HepG2 (cell line): ENCODE data around the gene RSF1. TPM values are rescaled to one million over a fixed set of nuclear protein-coding genes. Genes with fewer than 3 reads are reported as not detected.

Experiments
- ELF3 ChIP-seq: IDR thresholded peaks from 2 replicates; pipeline ENCODE4 v1.6.1; 2016; ENCODE audit warnings: missing genetic modification reagents, missing compliant biosample characterization
- GABPB1 ChIP-seq: IDR thresholded peaks from 2 replicates; pipeline ENCODE4 v1.6.1; 2016; ENCODE audit warnings: mild to moderate bottlenecking, missing genetic modification reagents, moderate library complexity, missing compliant biosample characterization
- GATAD1 ChIP-seq: IDR thresholded peaks from 2 replicates; pipeline ENCODE4 v1.6.1; 2016; ENCODE audit warnings: missing genetic modification reagents, missing compliant biosample characterization
- HNF4A ChIP-seq: sonication (generic); formaldehyde crosslinking; IDR thresholded peaks from 2 replicates; pipeline ENCODE4 v1.4.0; 2020; ENCODE audit warnings: missing genetic modification reagents
- IKZF1 ChIP-seq: fragments of 450-650 bp; IDR thresholded peaks from 2 replicates; pipeline ENCODE4 v1.7.1; 2016
- MEF2D ChIP-seq: sonication (generic); formaldehyde crosslinking; IDR thresholded peaks from 2 replicates; pipeline ENCODE4 v1.5.1; 2020; ENCODE audit warnings: mild to moderate bottlenecking, missing genetic modification reagents
- MIER2 ChIP-seq: IDR thresholded peaks from 2 replicates; pipeline ENCODE4 v1.6.1; 2016; ENCODE audit warnings: missing biosample characterization, missing genetic modification reagents
- MXD4 ChIP-seq: IDR thresholded peaks from 2 replicates; pipeline ENCODE4 v1.6.1; 2016; ENCODE audit warnings: mild to moderate bottlenecking, missing biosample characterization, missing genetic modification reagents
- SIX4 ChIP-seq: sonication (generic); formaldehyde crosslinking; IDR thresholded peaks from 2 replicates; pipeline ENCODE4 v1.4.0; 2020; ENCODE audit warnings: missing genetic modification reagents
- SMYD3 ChIP-seq: sonication (generic); formaldehyde crosslinking; IDR thresholded peaks from 2 replicates; pipeline ENCODE4 v1.8.1; 2023; ENCODE audit warnings: mild to moderate bottlenecking, missing genetic modification reagents
- SOX5 ChIP-seq: IDR thresholded peaks from 2 replicates; pipeline ENCODE4 v1.6.1; 2016; ENCODE audit warnings: borderline replicate concordance
- SRF ChIP-seq: IDR thresholded peaks from 2 replicates; pipeline ENCODE4 v1.6.1; 2011; ENCODE audit warnings: mild to moderate bottlenecking, low read depth, low read length, moderate library complexity
- SRY ChIP-seq: sonication (generic); formaldehyde crosslinking; IDR thresholded peaks from 2 replicates; pipeline ENCODE4 v1.8.0; 2022; ENCODE audit warnings: mild to moderate bottlenecking, missing genetic modification reagents
- SSRP1 ChIP-seq: IDR thresholded peaks from 2 replicates; pipeline ENCODE4 v1.6.1; 2016; ENCODE audit warnings: control low read depth
- TBL1XR1 ChIP-seq: fragments of 150-350 bp; IDR thresholded peaks from 2 replicates; pipeline ENCODE4 v1.6.1; 2014; ENCODE audit warnings: borderline replicate concordance, low read length; ENCODE audit not compliant: partially characterized antibody
- ZNF354B ChIP-seq: sonication (generic); formaldehyde crosslinking; IDR thresholded peaks from 2 replicates; pipeline ENCODE4 v1.8.0; 2022; ENCODE audit warnings: mild to moderate bottlenecking, missing genetic modification reagents
- ZNF577 ChIP-seq: sonication (generic); formaldehyde crosslinking; IDR thresholded peaks from 2 replicates; pipeline ENCODE4 v1.4.0; 2020; ENCODE audit warnings: mild to moderate bottlenecking, low read depth, missing genetic modification reagents, borderline replicate concordance
- ZNF652 ChIP-seq: IDR thresholded peaks from 2 replicates; pipeline ENCODE4 v1.6.1; 2016; ENCODE audit warnings: low read depth, borderline replicate concordance
- ZNF749 ChIP-seq: sonication (generic); formaldehyde crosslinking; IDR thresholded peaks from 2 replicates; pipeline ENCODE4 v1.8.0; 2022; ENCODE audit warnings: mild to moderate bottlenecking, missing genetic modification reagents, moderate library complexity, borderline replicate concordance
- ZNF788 ChIP-seq: sonication (generic); formaldehyde crosslinking; IDR thresholded peaks from 2 replicates; pipeline ENCODE4 v1.5.0; 2020; ENCODE audit warnings: mild to moderate bottlenecking, missing genetic modification reagents, borderline replicate concordance
- ZNF816 ChIP-seq: sonication (generic); formaldehyde crosslinking; IDR thresholded peaks from 2 replicates; pipeline ENCODE4 v1.8.0; 2022; ENCODE audit warnings: missing genetic modification reagents, mild to moderate bottlenecking, borderline replicate concordance
- ZSCAN25 ChIP-seq: sonication (generic); formaldehyde crosslinking; IDR thresholded peaks from 2 replicates; pipeline ENCODE4 v1.8.0; 2022; ENCODE audit warnings: mild to moderate bottlenecking, missing genetic modification reagents
- polyA plus RNA-seq, 8 experiments: library from polyadenylated mRNA; depleted of rRNA in 3 of 8; stranded (reverse) in 7 of 8; unstranded in 1 of 8; fragments of >200 nt; fragmentation: Illumina TruSeq in 4 of 8; extraction: Trizol in 4 of 8; gene quantifications; 2 replicates each; pipeline versions ENCODE4 v1.2.1 to v1.2.3, GENCODE V29; 2011 to 2016; ENCODE audit warnings: low read depth in 4 of 8, missing spikeins in 1 of 8, mixed read lengths in 1 of 8; ENCODE audit not compliant: insufficient read depth in 1 of 8
- total RNA-seq, 5 experiments: library from RNA; depleted of rRNA; stranded (reverse); fragments of >200 nt; fragmentation: Illumina TruSeq; extraction: Trizol; gene quantifications; 2 replicates each; pipeline ENCODE4 v1.2.3, GENCODE V29; 2016; ENCODE audit warnings: low read depth in 1 of 5
- TF ChIP-seq, protein P1 (sequence below): fragments of 450-650 bp; IDR thresholded peaks from 2 replicates; pipeline ENCODE4 v1.6.1; 2016
- TF ChIP-seq, protein P2 (sequence below): sonication (generic); formaldehyde crosslinking; IDR thresholded peaks from 2 replicates; pipeline ENCODE4 v1.5.0; 2020; ENCODE audit warnings: mild to moderate bottlenecking, low read depth, missing genetic modification reagents, borderline replicate concordance
- TF ChIP-seq, protein P3 (sequence below): sonication (generic); formaldehyde crosslinking; IDR thresholded peaks from 2 replicates; pipeline ENCODE4 v1.5.0; 2020; ENCODE audit warnings: mild to moderate bottlenecking, missing genetic modification reagents, borderline replicate concordance

RSF1 gene
- total and polyA plus RNA-seq, 2 of the 13 experiments (the other 11 are each of a cell fraction or from before 2014, with no cell fraction given), result 15.5 to 33.1 TPM

DNA sequence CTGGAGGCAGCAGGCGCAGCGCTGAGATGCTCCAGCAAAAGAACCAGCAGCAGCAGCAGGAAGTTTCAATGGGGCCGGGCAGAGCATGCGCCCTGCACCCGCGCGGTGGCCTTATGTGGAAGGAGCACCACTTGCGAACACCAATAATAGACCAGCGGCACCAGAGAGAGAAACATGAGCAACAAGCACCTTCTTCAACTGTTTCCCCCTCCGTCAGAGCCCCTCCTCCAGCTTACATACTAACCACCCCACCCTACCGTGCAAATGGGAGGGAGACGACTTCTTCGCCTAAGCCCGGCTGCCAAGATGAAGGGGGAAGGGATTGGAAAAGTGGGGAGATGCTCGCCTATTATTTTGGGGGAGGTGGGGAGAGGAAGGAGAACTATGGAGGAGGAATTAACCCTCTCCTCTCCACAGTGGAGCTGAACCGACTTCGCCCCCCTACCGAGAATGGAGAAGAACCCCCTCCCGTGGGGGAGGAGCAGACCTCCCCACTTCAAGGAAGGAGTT is 1.1 kb downstream of the RSF1 start (continued):
- TF ChIP-seq ZNF577 (CRISPR knock-in tag) (0 out of 2 replicates have a peak, but pooled peaks have one; percentile 23), GABPB1 (CRISPR knock-in tag) (peak; percentile 17; the same call in 1 of the 2 replicates), SRF (peak; percentile 69; the same call in 1 of the 2 replicates), ZNF354B (CRISPR knock-in tag) (no peak), ZNF788 (no peak; the same call in 1 of the 2 replicates), SSRP1 (CRISPR knock-in tag) (no peak), IKZF1 (no peak), ZNF816 (CRISPR knock-in tag) (no peak), MIER2 (CRISPR knock-in tag) (no peak), HNF4A (CRISPR knock-in tag) (0 out of 2 replicates have a peak, but pooled peaks have one; percentile 2), SRY (CRISPR knock-in tag) (peak; percentile 18; the same call in 1 of the 2 replicates), SMYD3 (CRISPR knock-in tag) (no peak), SIX4 (CRISPR knock-in tag) (0 out of 2 replicates have a peak, but pooled peaks have one; percentile 34), GATAD1 (CRISPR knock-in tag) (peak; percentile 40), TBL1XR1 (peak; percentile 16), MEF2D (CRISPR knock-in tag) (peak; percentile 33; the same call in 1 of the 2 replicates), ZSCAN25 (CRISPR knock-in tag) (no peak; the same call in 1 of the 2 replicates), SOX5 (CRISPR knock-in tag) (peak; percentile 14; the same call in 1 of the 2 replicates), ZNF749 (CRISPR knock-in tag) (peak; percentile 24; the same call in 1 of the 2 replicates), ELF3 (CRISPR knock-in tag) (peak; percentile 79), MXD4 (CRISPR knock-in tag) (peak; percentile 53; the same call in 1 of the 2 replicates), ZNF652 (CRISPR knock-in tag) (peak; percentile 96)
- TF ChIP-seq, protein P1, sequence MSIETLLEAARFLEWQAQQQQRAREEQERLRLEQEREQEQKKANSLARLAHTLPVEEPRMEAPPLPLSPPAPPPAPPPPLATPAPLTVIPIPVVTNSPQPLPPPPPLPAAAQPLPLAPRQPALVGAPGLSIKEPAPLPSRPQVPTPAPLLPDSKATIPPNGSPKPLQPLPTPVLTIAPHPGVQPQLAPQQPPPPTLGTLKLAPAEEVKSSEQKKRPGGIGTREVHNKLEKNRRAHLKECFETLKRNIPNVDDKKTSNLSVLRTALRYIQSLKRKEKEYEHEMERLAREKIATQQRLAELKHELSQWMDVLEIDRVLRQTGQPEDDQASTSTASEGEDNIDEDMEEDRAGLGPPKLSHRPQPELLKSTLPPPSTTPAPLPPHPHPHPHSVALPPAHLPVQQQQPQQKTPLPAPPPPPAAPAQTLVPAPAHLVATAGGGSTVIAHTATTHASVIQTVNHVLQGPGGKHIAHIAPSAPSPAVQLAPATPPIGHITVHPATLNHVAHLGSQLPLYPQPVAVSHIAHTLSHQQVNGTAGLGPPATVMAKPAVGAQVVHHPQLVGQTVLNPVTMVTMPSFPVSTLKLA, result 0 out of 2 replicates have a peak, but pooled peaks have one; percentile 12
- TF ChIP-seq, protein P2, sequence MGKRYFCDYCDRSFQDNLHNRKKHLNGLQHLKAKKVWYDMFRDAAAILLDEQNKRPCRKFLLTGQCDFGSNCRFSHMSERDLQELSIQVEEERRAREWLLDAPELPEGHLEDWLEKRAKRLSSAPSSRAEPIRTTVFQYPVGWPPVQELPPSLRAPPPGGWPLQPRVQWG, result no peak
- TF ChIP-seq, protein P3, sequence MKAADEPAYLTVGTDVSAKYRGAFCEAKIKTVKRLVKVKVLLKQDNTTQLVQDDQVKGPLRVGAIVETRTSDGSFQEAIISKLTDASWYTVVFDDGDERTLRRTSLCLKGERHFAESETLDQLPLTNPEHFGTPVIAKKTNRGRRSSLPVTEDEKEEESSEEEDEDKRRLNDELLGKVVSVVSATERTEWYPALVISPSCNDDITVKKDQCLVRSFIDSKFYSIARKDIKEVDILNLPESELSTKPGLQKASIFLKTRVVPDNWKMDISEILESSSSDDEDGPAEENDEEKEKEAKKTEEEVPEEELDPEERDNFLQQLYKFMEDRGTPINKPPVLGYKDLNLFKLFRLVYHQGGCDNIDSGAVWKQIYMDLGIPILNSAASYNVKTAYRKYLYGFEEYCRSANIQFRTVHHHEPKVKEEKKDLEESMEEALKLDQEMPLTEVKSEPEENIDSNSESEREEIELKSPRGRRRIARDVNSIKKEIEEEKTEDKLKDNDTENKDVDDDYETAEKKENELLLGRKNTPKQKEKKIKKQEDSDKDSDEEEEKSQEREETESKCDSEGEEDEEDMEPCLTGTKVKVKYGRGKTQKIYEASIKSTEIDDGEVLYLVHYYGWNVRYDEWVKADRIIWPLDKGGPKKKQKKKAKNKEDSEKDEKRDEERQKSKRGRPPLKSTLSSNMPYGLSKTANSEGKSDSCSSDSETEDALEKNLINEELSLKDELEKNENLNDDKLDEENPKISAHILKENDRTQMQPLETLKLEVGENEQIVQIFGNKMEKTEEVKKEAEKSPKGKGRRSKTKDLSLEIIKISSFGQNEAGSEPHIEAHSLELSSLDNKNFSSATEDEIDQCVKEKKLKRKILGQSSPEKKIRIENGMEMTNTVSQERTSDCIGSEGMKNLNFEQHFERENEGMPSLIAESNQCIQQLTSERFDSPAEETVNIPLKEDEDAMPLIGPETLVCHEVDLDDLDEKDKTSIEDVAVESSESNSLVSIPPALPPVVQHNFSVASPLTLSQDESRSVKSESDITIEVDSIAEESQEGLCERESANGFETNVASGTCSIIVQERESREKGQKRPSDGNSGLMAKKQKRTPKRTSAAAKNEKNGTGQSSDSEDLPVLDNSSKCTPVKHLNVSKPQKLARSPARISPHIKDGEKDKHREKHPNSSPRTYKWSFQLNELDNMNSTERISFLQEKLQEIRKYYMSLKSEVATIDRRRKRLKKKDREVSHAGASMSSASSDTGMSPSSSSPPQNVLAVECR, result peak; percentile 59; the same call in 1 of the 2 replicates
